Activated T-cell treated with anti-CD3 and anti-CD28 coated beads, Interleukin-2, amount 50 U/mL, for 24 hours (primary cell): ENCODE data around the gene UBE2G2.

Experiments
- DNase-seq: peaks from one replicate; pipeline ENCODE4 v3.0.0-alpha.2; 2020
- H3K27ac Mint-ChIP-seq: 2 replicates; pipeline ENCODE4 v1.8.0; 2020; ENCODE audit warnings: mild to moderate bottlenecking, mixed read lengths
- H3K27me3 Mint-ChIP-seq: 2 replicates; pipeline ENCODE4 v1.8.0; 2020; ENCODE audit warnings: mixed read lengths
- H3K36me3 Mint-ChIP-seq: 2 replicates; pipeline ENCODE4 v1.8.0; 2020; ENCODE audit warnings: low read depth, mixed read lengths
- H3K4me1 Mint-ChIP-seq: 2 replicates; pipeline ENCODE4 v1.8.0; 2020; ENCODE audit warnings: low read depth, mixed read lengths
- H3K4me3 Mint-ChIP-seq: 2 replicates; pipeline ENCODE4 v1.8.0; 2020; ENCODE audit warnings: mild to moderate bottlenecking, moderate library complexity, mixed read lengths
- H3K9me3 Mint-ChIP-seq: 2 replicates; pipeline ENCODE4 v1.8.0; 2020; ENCODE audit warnings: mixed read lengths

Gene UBE2G2

DNA sequence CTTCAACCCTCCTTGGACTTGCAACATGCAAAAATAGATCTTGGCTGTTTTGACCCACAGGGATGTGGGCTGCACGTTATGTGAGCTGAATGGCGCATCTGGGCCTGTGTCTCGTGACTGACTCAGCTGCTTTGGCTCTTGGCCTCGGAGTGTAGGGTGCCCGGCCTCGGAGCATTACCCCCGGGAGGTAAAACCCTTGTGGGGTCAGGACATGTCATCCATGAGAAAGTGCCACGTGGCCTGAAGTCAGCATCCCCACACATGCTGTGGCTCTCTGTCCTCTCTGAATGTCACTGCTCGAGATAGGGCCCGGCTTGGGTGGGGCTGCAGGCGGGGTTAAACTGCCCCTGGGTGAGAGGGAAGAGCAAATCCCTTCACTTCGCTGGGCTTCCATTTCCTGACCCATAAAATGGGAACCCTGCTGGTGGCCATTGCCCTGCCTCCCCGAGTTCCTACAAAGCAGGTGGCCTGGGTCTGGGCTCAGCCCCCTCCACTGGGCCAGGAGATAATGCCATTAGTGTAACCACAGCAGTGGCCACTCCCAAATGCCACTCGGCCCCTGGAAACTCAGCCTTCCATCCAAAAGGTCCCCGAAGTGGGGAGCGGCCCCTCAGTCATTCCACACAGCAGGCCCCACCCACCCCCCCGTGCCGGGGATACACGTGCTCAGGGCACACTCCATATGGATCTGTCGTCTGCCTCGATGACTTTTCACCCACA, 67.4 kb downstream of the UBE2G2 start:
- peaks cover 2% of the 10 kb centered on the region for H3K9me3 Mint-ChIP-seq
- H3K27ac Mint-ChIP-seq: no peak overlapping the region
- peaks cover 2% of the 10 kb centered on the region for H3K27me3 Mint-ChIP-seq
- no peak for DNase-seq
- H3K4me3 Mint-ChIP-seq: no peak overlapping the region
- no peaks in the 10 kb centered on the region for H3K36me3 Mint-ChIP-seq
- H3K4me1 Mint-ChIP-seq: no peaks in the 10 kb centered on the region

DNA sequence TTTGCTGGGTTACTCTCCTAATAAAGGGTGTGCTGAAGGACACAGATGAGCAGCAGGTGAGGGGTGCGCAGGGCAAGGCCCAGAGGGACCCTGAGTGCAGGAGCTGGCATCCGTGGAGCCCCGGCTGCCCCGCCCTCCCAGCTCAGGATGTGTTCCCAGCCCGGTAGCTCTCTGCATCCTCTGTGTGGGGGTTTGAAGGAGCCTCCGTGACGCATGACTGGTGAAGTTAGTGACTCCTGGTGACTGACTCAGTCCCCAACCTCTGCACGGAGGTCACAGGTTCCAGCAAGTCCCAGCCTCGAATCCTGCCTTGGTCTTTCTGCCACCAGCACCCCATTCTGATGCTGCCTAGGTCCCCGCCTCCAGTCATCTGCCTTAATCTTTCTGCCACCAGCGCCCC, 68.7 kb downstream of the UBE2G2 start:
- Mint-ChIP-seq H3K36me3 (no peaks in the 10 kb centered on the region), H3K27me3 (peaks cover 5% of the 10 kb centered on the region), H3K4me1 (no peaks in the 10 kb centered on the region), H3K9me3 (peaks cover 2% of the 10 kb centered on the region), H3K27ac (no peak overlapping the region), H3K4me3 (no peak overlapping the region)
- no peak for DNase-seq

DNA sequence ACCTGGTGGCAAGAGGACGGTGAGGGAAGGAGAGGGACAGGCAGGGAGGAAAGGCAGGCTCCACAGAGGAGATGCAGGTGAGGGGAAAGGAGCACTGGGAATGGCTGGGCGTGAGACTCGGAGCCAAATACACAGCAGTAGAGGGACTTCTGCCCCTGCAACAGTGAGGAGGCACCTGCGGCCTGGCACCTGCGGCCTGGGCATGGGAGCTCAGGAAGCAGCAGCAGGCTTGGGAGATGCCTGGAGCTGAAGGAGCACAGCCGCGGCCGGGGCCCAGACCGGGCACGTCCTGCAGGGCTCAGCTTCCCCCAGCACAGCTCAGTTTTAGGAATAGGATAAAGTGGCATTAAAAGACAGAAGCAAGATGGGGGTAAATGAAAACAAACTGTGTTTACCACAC, 69.4 kb downstream of the UBE2G2 start:
- Mint-ChIP-seq H3K36me3 (no peaks in the 10 kb centered on the region), H3K9me3 (no peaks in the 10 kb centered on the region), H3K4me3 (no peak overlapping the region), H3K27ac (no peak overlapping the region), H3K27me3 (peaks cover 8% of the 10 kb centered on the region), H3K4me1 (no peaks in the 10 kb centered on the region)
- no peak for DNase-seq

DNA sequence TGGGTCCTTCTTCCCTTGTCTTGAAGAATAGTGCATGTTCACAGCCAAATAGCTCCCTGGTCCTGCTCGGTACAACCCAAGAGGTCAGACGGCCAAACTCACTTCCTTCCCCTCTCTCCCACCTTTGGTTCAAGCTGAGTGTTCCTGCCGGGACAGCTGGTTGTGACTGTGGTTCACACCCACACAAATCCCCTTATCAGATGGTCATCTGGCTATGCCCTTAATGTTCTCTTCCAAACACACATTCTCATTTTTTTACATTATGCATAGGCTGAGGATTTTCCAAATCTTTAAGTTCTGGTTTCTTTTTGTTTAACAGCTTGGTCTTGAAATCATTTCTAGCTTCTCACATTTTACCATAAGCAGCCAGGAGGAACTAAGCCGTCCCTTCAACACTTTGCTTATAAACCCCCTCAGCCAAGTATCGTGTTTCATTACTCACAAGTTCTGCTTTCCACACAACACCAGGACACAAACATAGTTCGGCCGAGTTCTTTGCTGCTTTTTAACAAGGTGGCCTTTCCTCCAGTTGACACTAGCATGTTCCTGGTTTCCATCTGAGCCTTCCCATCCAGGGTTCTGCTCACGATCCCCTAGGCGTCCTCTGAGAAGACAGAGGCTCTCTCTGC, 70.6 kb downstream of the UBE2G2 start:
- Mint-ChIP-seq H3K27ac (no peak overlapping the region), H3K4me3 (no peak overlapping the region), H3K36me3 (no peaks in the 10 kb centered on the region), H3K4me1 (no peaks in the 10 kb centered on the region), H3K9me3 (no peaks in the 10 kb centered on the region), H3K27me3 (peaks cover 17% of the 10 kb centered on the region)
- DNase-seq: no peak

DNA sequence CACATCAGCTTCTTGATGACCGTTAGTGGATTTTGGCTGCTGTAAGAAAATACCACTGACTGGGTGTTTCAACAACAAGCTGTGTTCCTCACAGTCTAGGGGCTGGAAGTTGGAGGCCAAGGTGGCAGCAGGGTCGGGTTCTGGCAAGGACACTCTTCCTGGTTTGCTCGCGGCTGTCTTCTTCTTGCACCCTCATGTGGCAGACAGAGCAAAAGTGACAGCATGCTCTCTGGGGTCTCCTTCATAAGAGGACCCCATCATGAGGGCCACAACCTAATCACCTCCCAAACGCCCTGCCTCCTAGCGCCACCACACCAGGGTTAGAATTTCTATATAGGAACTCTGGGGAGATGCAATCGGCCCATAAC, 71.6 kb downstream of the UBE2G2 start:
- Mint-ChIP-seq H3K27me3 (peaks cover 25% of the 10 kb centered on the region), H3K4me3 (no peak overlapping the region), H3K36me3 (no peaks in the 10 kb centered on the region), H3K27ac (no peak overlapping the region), H3K9me3 (no peaks in the 10 kb centered on the region), H3K4me1 (no peaks in the 10 kb centered on the region)
- no peak for DNase-seq

DNA sequence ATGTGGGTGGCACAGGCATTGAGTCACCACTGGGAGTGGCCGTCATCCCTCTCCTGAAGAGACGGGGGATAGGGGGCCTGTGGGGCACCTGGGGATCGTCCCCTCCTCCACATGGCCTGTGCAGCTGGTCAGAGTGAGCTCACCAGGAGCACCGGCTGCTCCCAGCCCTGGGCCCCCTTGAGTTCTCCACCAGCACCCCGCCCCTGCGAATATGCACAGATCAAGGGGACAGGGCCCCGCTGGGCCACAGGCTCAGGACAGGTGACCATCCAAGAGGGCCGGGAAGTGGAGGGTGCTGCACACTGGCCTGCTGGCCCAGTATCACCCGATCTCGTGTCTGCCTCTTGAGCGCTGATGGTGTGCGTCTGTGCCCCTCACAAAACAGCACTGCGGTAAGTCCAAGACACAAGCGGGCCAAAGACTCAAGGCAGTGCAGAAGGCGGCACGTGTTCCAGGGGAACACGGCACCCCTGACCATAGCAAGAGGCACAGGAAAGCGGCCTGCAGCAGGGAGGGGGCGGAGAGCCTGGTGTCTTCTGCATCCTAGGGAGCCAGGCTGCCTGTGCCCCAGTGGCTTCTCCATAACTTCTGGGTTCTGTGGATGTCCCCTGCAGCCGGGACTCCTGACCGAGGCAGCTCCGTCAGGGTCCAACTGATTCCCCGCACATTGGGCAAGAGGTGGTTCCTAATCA, 72.1 kb downstream of the UBE2G2 start:
- no peaks in the 10 kb centered on the region for H3K9me3 Mint-ChIP-seq
- no peaks in the 10 kb centered on the region for H3K4me1 Mint-ChIP-seq
- no peak for DNase-seq
- peaks cover 29% of the 10 kb centered on the region for H3K27me3 Mint-ChIP-seq
- no peak overlapping the region for H3K27ac Mint-ChIP-seq
- H3K36me3 Mint-ChIP-seq: no peaks in the 10 kb centered on the region
- no peak overlapping the region for H3K4me3 Mint-ChIP-seq

DNA sequence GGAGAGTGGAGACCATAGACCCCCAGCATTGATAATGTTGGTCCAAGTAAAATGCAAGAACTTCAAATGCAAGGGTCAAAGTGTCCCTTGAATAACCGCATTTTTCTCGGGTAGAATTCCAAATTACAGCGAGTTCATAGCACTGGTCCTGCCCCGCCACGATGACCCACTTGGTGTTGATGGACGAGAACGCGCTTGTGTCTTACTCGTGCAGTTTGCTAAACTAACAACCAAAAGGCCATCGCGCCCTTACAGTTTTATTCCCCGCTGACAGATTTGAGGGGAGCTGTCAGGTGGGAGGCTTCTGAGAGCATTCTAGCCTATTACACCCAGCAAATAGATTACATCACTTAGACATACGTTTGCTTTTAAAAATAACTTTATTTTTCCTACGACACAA, 72.9 kb downstream of the UBE2G2 start:
- Mint-ChIP-seq H3K36me3 (no peaks in the 10 kb centered on the region), H3K4me3 (no peak overlapping the region), H3K27ac (no peak overlapping the region), H3K27me3 (peaks cover 33% of the 10 kb centered on the region), H3K4me1 (peaks cover 4% of the 10 kb centered on the region), H3K9me3 (no peaks in the 10 kb centered on the region)
- no peak for DNase-seq

DNA sequence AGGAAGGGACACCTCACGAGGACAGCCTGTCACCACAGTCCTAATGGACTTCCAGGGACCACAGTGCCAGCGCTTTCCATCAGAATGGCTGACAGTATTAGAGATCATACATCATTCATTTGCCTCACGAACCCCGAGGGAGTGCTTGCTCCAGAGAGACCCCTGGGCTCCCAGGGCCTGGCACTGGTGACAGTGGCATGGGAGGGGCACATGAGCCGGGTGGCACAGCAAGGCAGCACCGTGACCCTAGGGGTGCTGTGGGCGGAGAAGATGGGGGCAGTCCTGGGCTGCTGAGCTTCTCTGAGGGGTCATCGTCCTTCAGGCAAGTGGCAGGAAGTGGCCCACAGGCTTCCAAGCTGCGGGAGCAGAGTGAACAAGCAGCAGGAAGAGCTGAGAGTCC, 73.9 kb downstream of the UBE2G2 start:
- no peak for DNase-seq
- Mint-ChIP-seq H3K4me3 (no peak overlapping the region), H3K27ac (no peak overlapping the region), H3K9me3 (no peaks in the 10 kb centered on the region), H3K27me3 (peaks cover 40% of the 10 kb centered on the region), H3K36me3 (no peaks in the 10 kb centered on the region), H3K4me1 (peaks cover 11% of the 10 kb centered on the region)

DNA sequence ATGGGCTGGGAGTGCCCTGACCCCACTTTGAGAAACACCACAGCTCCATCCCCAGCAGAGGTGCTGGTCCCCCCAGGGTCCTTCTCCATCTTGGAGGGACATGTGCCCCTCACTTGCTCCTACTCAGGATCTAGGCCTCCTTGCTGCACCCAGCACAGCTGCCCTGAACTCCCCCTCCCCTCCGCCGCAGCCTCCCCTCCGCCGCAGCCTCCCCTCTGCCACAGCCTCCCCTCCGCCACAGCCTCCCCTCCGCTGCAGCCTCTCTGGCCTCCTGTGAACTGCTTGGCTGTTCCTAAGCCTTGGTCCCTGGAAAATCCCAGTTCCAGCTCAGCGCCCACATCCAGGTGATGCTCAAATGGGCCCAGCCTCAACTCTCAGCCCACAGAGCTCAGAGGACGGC, 74.3 kb downstream of the UBE2G2 start:
- H3K4me3 Mint-ChIP-seq: no peak overlapping the region
- no peak for DNase-seq
- peaks cover 44% of the 10 kb centered on the region for H3K27me3 Mint-ChIP-seq
- peaks cover 13% of the 10 kb centered on the region for H3K4me1 Mint-ChIP-seq
- no peaks in the 10 kb centered on the region for H3K36me3 Mint-ChIP-seq
- no peak overlapping the region for H3K27ac Mint-ChIP-seq
- no peaks in the 10 kb centered on the region for H3K9me3 Mint-ChIP-seq

DNA sequence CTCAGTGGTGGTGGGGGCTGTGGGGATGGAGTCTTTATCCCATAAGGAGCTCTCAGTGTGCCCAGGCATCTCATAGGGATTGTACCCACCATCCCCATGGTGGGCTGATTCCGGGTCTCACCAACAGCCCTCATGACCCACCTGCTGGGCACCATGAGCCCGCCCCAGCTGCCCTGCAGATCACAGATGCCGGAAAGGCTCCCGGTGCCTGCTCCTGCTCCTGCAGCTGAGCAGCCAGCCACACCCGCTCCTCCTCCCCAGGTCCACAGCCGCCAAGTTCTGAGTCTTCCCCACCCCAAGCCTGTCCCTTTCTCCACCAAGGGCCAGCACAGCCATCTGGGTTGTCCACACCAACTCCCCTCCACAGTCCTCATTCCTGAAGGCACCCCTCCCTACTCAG, 74.8 kb downstream of the UBE2G2 start:
- Mint-ChIP-seq H3K4me3 (no peak overlapping the region), H3K27me3 (peaks cover 44% of the 10 kb centered on the region), H3K27ac (no peak overlapping the region), H3K36me3 (no peaks in the 10 kb centered on the region), H3K9me3 (no peaks in the 10 kb centered on the region), H3K4me1 (peaks cover 13% of the 10 kb centered on the region)
- DNase-seq: no peak

DNA sequence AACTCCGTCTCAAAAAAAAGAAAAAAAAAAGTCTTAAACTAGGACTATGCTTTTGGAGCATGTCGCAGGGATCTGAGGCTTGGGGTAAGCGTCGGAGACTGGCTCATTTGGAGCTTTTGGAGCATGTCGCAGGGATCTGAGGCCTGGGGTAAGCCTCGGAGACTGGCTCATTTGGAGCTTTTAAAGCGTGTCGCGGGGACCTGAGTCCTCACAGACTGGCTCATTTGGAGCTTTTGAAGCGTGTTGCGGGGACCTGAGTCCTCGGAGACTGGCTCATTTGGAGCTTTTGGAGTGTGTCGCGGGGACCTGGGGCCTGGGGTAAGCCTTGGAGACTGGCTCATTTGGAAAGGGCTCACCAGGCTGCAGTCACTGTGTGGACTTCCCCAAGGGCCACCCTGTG, 76.7 kb downstream of the UBE2G2 start:
- H3K36me3 Mint-ChIP-seq: no peaks in the 10 kb centered on the region
- H3K27me3 Mint-ChIP-seq: peaks cover 48% of the 10 kb centered on the region
- no peaks in the 10 kb centered on the region for H3K9me3 Mint-ChIP-seq
- DNase-seq: no peak
- no peak overlapping the region for H3K4me3 Mint-ChIP-seq
- peaks cover 13% of the 10 kb centered on the region for H3K4me1 Mint-ChIP-seq
- no peak overlapping the region for H3K27ac Mint-ChIP-seq

DNA sequence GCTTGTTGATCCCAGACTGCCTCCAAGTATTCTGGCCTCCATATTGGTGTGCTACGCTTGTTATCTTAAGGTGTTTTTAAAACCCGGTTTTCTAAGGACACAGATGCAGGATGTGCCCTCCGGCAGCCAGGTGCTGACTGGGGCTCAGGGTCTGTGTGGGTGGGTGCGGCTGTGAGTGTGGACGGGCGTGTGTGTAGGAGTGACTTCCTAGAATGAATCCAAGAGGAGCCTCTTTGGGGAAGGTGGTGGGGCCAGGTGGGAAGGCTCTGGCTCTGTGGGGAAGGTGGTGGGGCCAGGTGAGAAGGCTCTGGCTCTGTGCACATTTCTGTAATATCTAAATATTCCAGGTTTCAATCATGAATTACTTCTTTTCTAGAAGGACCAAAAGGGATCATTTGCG, 77.4 kb downstream of the UBE2G2 start:
- no peak for DNase-seq
- Mint-ChIP-seq H3K27me3 (peaks cover 47% of the 10 kb centered on the region), H3K4me3 (no peak overlapping the region), H3K4me1 (peaks cover 13% of the 10 kb centered on the region), H3K9me3 (no peaks in the 10 kb centered on the region), H3K27ac (no peak overlapping the region), H3K36me3 (no peaks in the 10 kb centered on the region)

DNA sequence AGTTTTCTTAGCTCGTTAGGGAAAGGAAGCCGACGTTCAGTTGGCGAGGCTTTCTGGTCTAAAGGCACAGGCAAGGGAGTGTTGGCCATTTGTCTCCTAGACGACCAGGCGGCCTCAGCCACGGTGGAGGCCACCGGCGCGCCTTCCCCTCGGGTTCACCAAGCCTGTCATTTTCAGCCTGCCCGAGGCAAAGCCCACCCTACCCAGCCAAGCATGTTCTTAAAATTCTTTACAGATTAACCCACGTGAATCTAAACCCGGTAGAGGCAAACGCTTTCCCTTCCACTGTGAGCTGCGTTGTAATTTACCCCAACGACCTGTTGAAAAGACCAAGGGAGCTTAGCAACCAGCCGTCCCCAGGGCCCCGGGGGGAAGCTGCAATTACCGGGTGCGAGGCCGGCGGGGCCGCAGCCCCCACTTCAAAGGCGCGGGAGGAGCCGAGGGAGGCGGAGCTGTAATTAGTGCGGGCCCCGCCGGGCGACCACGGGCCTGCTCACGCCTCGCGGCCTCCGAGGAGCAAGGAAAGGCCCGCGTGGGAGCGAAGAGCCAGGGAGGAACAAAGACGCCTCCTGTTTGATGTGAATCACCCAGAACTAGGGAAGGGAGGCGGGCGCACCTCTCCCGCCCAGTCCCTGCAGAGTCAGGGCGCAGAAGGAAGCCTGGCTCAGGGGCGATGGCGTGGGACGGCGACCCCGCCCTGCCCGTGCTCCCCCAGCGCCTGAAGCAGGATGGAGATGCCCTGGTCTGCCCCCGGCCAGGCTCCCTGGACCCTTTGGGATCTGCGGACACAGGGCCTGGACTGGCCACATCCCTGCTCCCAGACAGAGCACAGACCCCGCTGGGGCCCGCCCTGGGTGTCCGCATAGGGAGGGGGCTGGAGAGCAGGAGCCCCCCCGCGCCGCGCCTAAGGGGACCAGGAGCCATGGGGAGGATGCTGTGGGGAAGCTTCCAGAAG, 78.2 kb downstream of the UBE2G2 start:
- peak; percentile 51 for DNase-seq
- peaks cover 13% of the 10 kb centered on the region for H3K4me1 Mint-ChIP-seq
- H3K27me3 Mint-ChIP-seq: peaks cover 51% of the 10 kb centered on the region

DNA sequence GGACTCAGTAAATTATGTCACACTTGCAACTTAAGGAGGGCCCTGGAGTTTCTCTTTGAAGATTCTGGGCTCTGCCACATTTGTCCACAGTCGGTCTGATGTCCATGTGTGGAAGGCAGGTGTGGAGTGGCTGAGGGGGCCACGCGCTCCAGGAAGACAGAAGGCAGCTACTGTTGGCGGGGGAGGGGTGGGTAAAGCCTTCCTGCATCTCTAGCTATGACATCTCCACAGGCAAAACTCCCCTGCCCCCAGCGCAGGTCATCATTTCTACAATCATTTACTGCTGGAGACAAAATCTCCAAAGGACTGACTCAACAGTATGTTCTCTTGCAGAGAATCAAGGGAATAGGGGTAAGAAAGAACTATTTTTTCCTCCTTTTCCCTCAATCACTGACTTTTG, 78.9 kb downstream of the UBE2G2 start:
- peaks cover 13% of the 10 kb centered on the region for H3K4me1 Mint-ChIP-seq
- H3K27me3 Mint-ChIP-seq: peaks cover 50% of the 10 kb centered on the region
- no peak for DNase-seq
- no peak overlapping the region for H3K4me3 Mint-ChIP-seq
- H3K27ac Mint-ChIP-seq: no peak overlapping the region
- no peaks in the 10 kb centered on the region for H3K36me3 Mint-ChIP-seq
- H3K9me3 Mint-ChIP-seq: no peaks in the 10 kb centered on the region

More for the DNA sequence above, 78.2 kb downstream of the UBE2G2 start:
- Mint-ChIP-seq H3K36me3 (no peaks in the 10 kb centered on the region), H3K4me3 (peak overlapping the region; percentile 30), H3K9me3 (no peaks in the 10 kb centered on the region), H3K27ac (no peak overlapping the region)
